Measurements from ENCODE around the gene FAM83C. TPM values are rescaled to one million over a fixed set of nuclear protein-coding genes. Genes with fewer than 3 reads are reported as not detected.

FAM83C gene
- total and polyA plus RNA-seq, 9 of the 15 experiments (the other 6 are each of a cell fraction or from before 2014, with no cell fraction given) = not detected

DNA sequence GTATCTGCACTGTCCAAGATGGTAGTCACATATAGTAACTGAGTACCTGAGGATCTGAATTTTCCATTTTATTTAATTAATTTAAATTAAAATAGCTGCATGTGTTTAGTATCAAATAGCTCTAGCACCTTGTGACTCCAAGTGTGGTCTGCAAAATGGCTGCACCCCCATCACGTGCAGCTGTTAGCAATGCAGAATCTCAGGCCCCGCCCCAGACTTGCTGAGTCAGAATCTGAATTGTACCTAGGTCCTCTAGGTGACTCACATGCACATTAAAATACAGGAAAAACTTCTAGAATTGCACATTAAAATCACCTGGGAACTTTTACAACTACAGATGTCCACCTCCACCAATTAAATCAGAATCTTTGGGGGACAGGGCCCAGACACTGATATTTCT, 19.2 kb upstream of the FAM83C start (continued):
- TF ChIP-seq PHB2 (IDR thresholded peaks at IDR 0.05; ENCODE audit: low read depth) (no peak), TCF7L2 (IDR thresholded peaks at IDR 0.05; ENCODE audit: low read depth, low read length) (no peak), CBFA2T3 (IDR thresholded peaks at IDR 0.05) (no peak), FOXK1 (CRISPR knock-in tag; IDR thresholded peaks at IDR 0.05; ENCODE audit: borderline replicate concordance) (no peak), TOE1 (IDR thresholded peaks at IDR 0.05; ENCODE audit: borderline replicate concordance) (no peak), TOE1 (CRISPR knock-in tag; IDR thresholded peaks at IDR 0.05; ENCODE audit: borderline replicate concordance, low read depth) (no peak), C11orf30 (IDR thresholded peaks at IDR 0.05; ENCODE audit: low read depth) (peak; percentile 83), ZNF324 (CRISPR knock-in tag; IDR thresholded peaks at IDR 0.05) (no peak), RCOR1 (IDR thresholded peaks at IDR 0.05; ENCODE audit: borderline replicate concordance in 1 of 2, low read depth in 2 of 2, low read length in 2 of 2) (0 out of 4 replicates have a peak, but pooled peaks of 1 of the 2 experiments have one; percentile 23), CBFB (CRISPR knock-in tag; IDR thresholded peaks at IDR 0.05) (no peak), FOSL1 (tag; conservative IDR thresholded peaks at IDR 0.05) (peak; percentile 83), NCOA1 (IDR thresholded peaks at IDR 0.05; ENCODE audit: low read depth) (no peak), ASH1L (IDR thresholded peaks at IDR 0.05; ENCODE audit: borderline replicate concordance, low read depth, partially characterized antibody) (no peak), SNIP1 (IDR thresholded peaks at IDR 0.05; ENCODE audit: low read depth) (no peak), HLTF (IDR thresholded peaks at IDR 0.05) (no peak), ZNF644 (tag; IDR thresholded peaks at IDR 0.05; ENCODE audit: low read depth) (no peak), ZNF436 (CRISPR knock-in tag; IDR thresholded peaks at IDR 0.05) (no peak), SOX6 (IDR thresholded peaks at IDR 0.05) (no peak)
